Activated CD4-positive, alpha-beta T cell treated with anti-CD3 and anti-CD28 coated beads for 1 hour (primary cell): Measurements from ENCODE around the gene SRGAP2B.
"Not testable (repeated sequence)": the region's sequence is repeated elsewhere in the genome, so short reads cannot be mapped to it uniquely, and the experiment has no call there.

Experiments used
- DNase-seq: peaks from one replicate; pipeline ENCODE4 v3.0.0-alpha.2; 2020

The SRGAP2B gene

DNA sequence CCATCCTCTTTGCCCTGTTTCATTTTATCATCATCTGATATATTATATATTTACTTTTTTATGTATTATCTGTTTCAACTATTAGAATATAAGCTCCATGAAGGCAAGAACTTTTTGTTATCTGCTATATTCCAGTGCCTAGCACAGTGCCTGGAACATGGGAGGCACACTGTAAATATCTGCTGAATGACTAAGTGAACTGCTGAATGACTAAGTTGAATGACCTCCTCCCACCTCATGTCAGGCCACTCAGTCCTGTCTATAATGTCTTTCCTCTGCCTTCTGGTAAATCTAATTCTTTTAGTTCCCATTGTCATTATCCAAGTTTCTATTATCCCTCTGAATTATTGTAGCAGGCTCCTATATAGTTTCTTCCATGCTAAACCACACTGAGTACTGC is 156.5 kb downstream of the SRGAP2B start:
- DNase-seq, result not testable (repeated sequence)

DNA sequence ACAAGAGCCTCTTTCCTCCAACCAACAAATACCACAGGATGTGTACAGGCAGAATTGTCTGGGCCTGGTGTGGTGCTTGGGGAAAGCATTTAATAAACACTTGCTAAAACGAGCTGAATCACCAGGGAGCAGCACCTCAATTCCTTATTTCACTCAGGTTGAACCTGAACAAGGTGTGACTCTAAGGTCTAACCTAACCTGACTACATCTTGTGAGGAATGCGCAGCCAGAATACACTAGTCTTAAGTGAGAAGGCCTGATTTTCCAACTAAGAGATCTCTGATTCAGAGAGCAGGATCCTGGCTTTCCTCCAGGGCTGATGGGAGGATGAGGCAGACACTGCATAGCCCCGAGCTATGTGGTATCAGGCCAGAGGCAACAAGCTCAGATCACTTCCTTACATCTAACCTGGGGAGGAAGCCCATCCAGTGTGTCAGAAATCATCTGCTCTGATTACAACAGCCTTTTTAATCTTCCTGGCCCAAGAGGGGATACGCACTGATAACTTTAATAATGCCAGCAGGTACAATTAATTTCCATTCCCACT is 158.9 kb downstream of the SRGAP2B start:
- DNase-seq, result not testable (repeated sequence)

DNA sequence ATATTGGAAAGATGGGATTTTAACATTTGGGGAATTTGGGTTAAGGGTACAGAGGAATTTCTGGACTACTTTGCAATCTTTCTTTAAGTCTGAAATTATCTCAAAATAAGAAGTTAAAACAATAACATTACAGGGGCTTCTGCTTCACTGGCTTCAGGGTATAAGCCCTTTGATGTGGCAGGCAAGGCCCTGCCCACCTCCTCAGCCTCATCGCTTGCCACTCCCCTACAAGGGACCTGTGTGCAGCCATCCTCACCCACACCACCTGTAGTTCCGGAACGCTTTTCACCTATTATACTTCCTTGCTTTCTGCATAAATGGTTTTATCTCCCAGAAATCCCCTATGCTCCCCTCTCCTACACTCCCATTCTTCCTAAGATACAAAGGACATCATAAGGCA is 159.8 kb downstream of the SRGAP2B start:
- DNase-seq, result not testable (repeated sequence)

DNA sequence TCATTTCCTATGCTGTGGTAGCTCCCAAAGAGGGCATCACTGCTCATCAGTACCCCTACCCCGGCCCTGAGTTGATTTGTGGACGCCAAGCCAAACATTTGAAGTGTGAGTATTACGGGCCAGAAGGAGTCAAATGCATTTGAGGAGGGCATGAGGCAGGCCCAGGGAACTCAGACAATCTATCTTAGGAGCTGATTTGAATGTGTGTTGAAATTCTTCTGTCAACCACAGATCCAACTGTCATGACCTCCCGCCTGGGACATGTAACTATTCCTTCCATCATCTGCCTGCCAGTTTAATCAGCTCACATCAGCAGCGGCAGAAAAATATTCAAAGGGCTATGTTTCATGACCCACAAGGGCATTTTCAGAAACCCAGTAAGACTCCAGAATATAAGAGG is 162.1 kb downstream of the SRGAP2B start:
- not testable (repeated sequence) for DNase-seq

DNA sequence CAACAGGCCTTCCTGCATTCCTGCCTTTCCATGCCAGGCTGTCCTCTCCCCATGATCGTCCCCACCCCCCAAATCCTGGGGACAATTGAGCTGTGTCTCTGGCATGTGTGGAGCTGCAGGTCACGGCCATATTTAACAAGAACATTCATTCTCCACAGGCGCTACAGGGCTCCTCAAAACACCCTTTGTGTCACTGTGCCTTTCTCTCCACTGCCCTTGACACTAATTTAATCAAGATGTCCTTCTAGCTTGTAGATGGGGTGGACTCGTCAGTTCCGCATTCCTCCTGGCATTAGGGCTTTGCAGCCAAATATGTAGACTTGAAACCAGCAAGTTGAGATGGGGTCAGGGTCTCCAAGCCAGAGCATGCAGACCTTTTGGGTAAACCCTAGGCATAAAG is 163.0 kb downstream of the SRGAP2B start:
- not testable (repeated sequence) for DNase-seq

DNA sequence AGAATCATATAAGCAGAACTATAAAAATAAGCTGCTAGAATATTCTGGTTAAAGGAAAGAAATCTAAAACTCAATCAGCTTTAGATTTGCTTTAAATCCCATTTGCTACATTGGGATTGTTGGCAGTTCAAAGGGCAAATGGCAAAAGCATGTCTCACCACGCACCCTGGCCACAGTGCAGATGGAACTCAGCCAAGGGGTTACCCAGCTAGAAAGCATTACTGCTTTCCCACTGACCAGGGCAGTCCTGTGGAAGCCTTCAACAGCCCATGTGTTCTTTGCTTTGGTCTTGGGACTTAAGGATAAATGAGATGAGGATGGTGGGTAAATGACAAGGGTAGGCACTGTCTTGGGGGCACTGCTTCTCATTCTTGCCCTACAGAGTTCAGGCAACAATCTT is 163.6 kb downstream of the SRGAP2B start:
- DNase-seq, result not testable (repeated sequence)

DNA sequence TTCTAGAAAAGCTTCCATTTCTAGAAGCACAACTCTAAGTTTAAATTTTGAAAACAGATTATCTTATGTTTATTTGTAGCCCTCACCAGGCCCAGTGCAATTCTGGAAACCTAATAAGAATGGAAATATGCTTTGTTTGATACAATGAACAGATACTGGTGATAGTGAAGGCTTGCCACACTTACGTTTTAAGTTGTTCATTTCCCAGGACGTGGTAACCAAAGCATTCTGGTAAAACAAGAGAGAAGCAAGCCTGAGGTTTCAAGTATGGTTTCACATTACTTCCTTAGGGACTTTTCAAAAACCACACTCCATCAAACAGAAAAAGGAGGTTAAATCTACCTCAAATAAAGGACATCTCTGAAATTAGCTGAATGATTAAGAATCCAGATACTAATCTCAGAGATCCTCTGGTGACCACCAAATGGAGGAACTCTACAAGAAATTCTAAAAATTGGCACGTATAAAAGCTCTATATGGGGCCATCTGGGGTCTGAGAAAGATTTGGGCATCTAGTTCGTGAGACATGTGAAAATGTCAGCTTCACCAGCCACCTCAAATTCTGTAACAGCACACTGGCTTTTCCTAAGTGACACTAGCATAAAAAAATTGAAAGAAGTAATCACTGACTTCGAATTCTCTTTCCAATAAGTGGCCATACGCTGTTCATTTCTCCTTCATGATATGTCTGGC is 164.9 kb downstream of the SRGAP2B start:
- not testable (repeated sequence) for DNase-seq

DNA sequence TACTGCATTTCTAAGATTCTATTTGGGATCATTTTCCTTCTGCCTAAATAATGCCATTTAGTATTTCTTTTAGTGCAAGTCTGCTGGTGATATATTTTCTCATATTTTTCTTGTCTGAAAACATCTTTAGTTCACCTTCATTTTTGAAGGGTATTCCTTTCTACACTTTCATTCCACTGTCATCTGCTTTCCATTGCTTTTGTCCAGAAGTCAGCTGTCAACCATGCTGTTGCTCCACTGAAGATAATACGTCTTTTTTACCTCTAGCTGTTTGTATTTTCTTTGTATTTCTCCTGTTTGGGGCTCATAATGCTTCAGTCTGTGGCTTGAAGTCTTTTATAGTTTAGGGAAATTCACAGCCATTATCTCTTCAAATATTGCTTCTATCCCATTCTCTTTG is 167.8 kb downstream of the SRGAP2B start:
- not testable (repeated sequence) for DNase-seq

DNA sequence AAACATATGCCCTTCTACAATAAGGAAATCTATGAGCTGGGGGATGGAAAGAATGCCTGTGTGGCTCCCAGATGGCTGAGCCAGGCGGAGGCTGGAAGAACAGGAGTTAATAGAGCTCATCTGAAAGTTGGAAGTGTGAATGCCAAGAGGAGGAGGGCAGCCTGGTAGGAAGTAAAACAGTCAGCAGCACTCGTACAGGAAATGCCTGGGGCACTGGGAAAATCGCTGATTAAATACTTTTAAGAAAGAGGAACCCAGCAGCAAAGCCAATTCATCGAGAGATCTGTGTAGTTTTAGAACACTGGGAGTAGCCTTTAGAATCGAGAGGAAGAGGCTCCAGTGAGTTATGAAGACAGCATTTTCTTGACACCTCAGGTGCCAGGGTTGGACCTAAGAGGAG is 171.5 kb downstream of the SRGAP2B start:
- not testable (repeated sequence) for DNase-seq

DNA sequence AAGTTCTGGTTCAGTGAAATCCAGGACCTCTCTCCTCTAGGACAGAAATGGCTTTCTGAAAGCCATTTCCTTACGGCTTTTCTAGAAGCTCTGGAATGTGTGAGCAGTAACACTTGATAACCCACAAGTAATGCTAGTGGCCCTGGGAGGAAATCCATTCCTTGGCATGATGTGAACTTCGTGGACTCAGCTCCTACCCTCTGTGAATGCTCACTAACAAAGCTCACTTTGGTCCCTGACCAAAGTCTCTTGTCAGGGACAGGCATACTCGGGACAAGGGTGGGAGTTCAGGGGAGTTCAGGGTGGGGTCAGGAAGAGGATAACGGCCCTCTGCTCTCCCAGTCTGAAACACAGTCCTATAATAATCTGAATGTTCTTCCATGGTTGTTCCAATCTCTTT is 172.3 kb downstream of the SRGAP2B start:
- not testable (repeated sequence) for DNase-seq

DNA sequence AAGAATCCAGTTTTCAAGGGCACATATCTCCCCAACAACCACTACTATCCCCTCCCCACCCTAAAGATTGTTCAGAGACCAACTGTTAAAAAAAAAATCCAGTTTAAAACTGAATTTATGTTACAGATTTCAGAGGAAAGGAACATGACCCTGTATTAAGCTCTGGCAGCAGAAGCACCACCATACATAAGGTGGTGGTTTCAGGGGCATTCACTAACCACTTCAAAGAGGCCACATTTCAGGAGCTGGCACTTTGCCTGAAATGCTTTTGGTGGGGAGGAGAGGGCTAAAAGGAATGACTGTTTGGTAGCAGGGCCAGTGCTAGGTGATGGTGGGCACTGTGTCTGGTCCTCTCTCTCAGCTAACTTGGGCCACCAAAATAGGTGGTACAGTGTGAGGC is 176.0 kb downstream of the SRGAP2B start:
- DNase-seq, result not testable (repeated sequence)

DNA sequence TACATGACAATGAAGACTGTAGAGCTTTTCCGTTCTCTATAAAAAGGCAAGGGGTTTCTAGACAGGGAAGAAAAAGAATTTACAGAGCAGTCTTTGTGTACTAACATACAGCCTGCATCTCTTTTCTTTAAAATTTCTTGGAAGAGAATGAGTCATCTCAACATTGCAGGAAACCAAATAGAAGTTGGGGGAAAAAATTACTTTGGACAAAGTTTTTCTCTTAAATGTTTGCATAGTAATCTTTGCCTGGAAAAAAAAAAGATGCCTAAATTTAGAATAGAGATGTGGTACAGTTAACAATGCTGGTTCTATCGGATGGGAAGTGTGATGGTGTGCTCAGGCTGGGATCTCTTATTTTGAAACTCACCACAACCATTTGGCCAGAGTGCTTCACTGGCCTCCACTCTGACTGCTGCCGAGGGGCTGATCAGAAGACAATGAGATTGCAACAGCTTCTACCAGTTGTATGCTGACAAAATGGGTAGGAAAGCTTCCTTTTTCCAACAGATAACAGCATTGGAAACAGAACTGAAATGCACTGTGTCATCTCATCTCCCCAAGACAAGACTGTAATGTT is 177.0 kb downstream of the SRGAP2B start:
- not testable (repeated sequence) for DNase-seq

DNA sequence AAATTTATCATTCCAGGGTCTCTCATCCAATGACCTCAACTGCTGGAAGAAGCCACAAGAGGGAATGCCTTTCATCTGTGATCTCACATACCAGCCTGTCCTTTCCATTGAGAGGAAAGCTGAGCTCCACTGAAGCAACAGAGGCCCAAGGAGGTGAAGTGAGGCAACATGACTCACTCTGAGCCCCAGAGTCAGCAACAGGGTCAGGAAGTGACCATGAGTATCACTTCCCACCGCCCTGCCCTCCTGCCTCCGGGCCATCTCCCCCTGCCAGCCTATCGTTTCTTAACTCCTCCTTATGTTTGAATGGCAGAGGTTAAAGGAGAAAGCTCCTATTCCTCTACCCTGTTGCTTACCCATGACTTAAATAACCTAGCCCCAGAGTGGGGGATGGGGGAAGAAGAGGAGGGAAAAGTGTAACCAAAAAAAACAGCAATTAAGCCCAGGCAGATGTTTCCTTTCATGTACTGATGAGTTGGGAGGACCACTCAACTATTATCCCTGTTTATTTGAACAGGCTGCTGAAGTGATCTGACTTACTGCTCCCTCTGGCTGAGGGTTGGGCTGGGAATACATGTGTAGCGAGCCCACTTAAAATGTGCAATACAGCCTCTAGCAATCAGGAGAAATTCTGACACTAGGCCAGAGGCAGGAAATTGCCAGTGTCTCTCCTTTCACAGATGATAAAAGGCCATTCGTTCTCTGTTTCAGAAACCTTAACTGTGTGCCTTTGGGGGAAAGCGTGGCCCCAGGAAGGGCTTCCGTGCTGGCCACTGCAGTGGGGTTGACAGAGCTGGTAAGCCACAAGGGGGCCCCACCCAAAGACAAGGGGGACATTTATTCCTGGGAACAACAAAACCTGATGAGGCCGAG is 177.7 kb downstream of the SRGAP2B start:
- DNase-seq, result not testable (repeated sequence)

DNA sequence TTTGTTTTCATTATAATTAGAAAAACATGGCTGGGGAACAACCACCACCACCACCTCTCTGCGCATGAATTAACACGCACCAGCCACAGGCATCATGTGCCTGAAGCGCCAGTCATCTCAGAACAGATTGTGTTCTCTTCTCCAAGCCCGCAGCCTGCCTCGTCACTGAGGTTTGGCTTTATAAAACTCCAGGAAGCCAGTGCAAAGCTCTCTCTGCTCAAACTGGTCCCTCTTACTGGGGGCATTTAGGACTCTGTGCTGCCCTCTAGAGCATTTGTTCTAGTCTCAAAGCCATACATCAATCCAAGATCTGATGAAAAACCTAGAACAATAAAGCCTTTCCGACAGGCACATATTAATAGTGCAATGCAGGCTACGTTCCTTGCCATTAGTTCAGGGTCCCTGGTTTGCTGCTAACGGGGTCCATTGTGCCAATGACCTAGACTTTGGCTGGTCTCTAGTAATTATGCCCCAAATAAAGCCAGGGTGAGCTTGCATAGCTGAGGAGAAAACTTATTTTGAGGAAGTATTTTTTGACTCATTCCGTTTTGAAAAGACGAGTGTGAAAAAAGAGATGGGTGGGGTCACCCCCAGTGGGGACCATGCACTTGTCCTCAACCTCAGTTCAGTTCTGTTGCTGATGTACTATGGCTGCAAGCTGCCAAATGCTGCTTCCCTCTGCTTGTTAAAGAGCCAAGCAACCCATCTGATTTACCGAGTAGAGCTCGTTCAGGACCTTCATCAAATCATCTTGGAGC is 181.0 kb downstream of the SRGAP2B start:
- DNase-seq, result not testable (repeated sequence)

DNA sequence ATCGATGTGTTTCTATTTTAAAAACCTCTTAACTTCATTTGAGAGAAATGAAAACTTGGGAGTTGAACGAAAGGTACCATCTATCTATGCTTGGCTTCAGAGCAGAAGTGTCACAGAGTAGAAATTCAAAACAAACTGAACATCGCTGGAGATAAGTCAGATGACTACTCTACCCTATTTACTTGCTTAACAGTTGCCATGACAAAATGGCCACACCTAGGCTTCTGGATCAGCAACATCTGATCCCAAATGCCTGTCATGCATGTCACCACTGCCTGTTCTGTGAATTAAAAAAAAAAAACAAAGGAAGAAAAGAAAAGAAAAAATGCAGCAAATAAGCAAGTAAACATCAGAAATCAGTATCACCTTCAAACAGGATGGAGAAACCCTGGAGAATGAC is 181.7 kb downstream of the SRGAP2B start:
- DNase-seq, result not testable (repeated sequence)

DNA sequence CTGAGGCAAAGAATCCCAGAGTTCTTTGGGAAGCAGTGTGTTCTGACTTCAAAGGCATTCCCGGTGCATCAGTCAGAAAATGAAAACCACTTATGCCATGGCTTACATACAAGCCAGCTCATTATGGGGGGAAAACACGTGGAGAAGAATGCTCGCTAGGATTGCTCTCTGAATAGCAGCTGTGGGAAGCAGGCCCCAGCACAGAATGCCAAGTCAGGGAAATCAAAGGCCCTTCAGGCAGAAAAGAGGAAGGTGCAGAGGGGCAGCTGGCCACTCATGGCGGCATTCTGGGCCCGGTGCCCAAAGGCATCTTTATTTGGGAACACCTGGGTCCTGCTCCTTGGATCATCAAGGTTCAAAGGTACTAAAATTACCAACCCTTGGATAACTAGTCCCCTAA is 184.4 kb downstream of the SRGAP2B start:
- DNase-seq, result not testable (repeated sequence)

DNA sequence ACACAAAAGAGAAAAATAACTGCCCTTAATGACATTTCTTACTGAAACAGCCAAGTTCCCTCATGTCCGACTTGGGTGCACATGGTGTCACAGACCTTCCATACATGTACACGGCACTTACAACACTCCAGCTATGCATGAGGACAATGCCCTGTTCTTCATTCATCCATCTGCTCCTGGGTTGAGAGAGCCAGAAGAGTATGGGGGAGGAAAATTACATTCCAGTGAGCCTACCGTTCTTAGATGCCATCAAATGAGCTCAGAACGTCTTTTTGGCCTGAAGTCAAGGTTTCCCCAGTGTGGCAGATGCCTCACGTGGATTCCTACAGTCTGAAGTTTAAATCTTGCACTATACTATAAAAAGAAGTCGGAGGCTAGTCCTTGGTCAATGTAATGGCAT is 194.3 kb downstream of the SRGAP2B start:
- not testable (repeated sequence) for DNase-seq

DNA sequence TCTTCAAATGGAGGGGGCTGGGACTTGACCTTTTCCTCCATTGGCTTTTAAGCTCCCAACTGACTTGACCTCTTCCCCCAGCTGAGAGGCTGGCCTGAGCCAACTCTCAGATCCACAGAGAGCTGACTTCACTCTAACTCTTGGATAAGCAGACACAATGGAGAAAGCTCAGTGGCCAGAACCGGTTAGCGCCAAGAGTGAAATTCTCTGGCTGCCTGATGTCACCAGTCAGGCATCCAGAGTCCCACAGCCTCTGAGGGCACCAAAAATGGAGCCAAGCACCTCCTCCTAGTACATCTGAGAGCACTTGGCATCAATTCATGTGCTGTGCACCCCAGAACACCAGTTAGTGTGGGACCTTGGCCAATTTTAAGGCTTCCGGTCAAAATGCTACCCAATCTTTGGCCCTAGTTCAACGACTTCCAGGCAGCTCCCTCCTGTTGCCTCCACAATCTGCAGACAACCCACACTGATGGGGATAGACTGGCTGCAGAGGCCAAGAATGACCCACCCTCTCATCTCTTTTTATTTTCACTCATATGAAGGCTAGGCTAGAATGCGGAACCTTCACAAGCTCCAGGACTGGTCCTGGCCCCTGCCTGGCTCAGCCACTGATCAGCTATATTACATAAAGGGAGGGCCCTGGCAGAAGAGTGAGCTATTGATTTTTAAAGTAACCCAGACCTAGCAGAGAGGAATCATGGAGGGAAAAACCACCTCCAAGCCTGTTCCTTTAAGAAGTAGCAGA is 200.5 kb downstream of the SRGAP2B start:
- DNase-seq, result not testable (repeated sequence)

DNA sequence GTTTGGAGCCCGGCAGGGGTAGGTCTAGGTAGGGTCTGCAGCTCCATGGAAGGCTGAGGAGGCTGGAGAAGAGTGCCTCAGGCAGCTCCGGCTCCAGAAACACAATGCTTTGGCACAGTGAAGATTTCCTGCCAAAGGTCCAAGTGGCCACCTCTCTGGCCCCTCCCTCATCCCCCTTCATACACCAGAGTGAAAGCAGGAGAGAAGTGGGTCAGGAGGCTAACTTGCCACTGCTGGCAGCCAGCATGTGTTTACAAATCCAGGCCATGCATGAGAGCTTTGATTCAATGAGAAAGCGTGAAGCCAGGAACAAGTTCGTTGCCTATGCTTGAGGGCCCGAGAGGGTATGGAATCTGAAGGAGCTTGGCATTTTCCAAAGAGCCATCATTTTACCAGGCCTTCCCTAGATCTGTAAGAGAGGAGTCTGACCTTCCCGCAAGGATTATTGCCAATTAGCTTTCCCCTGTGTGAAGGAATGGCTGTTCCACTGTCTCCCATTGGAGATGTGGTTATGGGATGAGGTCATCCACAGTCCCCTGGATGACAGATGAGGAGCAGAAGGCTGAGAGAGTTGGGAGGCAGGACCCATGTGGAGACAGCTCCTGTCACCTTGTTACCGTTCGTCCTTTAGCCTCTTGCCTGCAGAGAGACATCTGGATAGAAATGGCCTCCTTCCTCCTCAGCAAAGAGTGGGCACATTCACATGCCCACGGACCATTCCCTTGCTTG is 201.3 kb downstream of the SRGAP2B start:
- DNase-seq, result not testable (repeated sequence)

DNA sequence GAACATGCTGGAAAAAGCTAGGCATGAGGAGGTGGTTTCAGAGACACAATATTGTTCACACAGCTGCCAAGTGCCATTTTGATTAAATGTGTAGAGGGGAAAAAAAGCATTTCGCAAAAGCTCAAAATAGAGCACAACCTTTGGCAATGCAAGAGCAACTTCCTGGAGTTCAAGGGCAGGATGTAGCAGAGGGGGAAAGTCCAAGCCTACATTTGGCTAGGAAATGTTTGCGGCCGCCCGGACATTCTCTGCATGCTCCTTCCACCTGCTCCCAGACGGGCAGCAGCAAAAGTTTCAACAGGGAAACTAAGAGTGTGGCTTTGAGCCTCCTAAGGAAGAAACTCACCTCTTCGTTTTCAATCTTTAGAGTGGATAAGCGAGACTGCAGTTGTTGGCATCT is 202.1 kb downstream of the SRGAP2B start:
- not testable (repeated sequence) for DNase-seq
